GM12892 (cell line): ENCODE measurements around the gene CADM4. TPM values are rescaled to one million over a fixed set of nuclear protein-coding genes. Genes with fewer than 3 reads are reported as not detected.
"Not testable (repeated sequence)": the region's sequence is repeated elsewhere in the genome, so short reads cannot be mapped to it uniquely, and the experiment has no call there.

Experiments
- DNase-seq: peaks from one replicate; pipeline ENCODE4 v3.0.0; 2011; ENCODE audit not compliant: insufficient read length
- FAIRE-seq: peaks from 2 replicates; lab custom pipeline; 2011; peaks lifted over from hg19 to GRCh38; lab: Jason Lieb, UNC
- POLR2A ChIP-seq: IDR thresholded peaks from 2 replicates; pipeline ENCODE4 v1.6.1; 2011; ENCODE audit warnings: low read depth, low read length, control low read depth
- POLR2AphosphoS5 ChIP-seq: IDR thresholded peaks from 2 replicates; pipeline ENCODE4 v1.6.1; 2011; ENCODE audit warnings: low read depth, low read length, control low read depth
- TAF1 ChIP-seq: IDR thresholded peaks from 2 replicates; pipeline ENCODE4 v1.6.1; 2011; ENCODE audit warnings: low read depth, mild to moderate bottlenecking, control low read depth, low read length, borderline replicate concordance
- polyA plus RNA-seq: library from polyadenylated mRNA; unstranded; fragments of >200 nt; gene quantifications from one replicate; pipeline ENCODE4 v1.2.1, GENCODE V29; 2012; ENCODE audit warnings: missing spikeins, inconsistent platforms; ENCODE audit not compliant: missing spikeins

CADM4 gene, protein sequence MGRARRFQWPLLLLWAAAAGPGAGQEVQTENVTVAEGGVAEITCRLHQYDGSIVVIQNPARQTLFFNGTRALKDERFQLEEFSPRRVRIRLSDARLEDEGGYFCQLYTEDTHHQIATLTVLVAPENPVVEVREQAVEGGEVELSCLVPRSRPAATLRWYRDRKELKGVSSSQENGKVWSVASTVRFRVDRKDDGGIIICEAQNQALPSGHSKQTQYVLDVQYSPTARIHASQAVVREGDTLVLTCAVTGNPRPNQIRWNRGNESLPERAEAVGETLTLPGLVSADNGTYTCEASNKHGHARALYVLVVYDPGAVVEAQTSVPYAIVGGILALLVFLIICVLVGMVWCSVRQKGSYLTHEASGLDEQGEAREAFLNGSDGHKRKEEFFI
- polyA plus RNA-seq: not detected

DNA sequence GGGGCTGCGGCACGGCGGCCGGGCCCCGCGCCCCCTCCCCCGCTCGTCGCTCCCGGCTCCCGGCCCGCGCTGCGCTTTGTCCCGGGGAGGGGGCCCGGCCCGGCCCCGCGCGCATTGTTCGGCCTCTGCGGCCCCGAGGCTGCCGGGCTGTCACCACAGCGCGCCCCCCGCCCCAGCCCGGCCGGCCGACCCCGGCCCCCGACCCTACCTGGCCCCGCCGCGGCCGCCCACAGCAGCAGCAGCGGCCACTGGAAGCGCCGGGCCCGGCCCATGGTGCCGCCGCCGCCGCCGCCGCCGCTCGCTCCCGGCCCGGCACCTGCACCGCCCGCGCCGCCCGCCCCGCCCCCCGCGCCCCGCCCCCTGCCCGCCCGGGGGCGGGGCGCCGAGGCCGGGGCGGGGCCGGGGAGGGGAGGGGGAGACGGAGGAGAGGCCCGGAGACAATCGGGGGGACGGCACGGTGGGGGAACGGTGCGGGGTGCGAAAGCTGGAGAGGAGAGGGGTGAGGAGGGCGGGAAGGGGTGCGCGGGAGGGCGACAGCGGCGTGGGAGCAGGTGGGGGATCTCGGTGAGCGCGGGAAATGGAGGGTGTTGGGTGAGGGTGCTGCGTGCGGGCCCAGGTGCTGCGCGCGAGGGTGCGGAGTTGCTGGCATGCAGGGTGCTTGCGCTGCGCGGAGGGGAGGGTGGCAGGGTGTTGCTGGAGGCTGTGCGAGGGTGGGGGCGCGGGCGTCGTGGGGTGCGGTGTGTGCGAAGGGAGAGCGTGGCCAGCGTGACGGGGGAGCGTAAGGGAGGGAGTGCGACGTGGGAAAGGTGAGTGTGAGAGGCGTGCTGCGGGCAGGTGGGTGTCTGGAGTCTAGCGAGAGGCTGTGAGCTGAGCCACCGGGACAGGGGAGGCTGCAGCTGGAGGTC, at the start of gene CADM4:
TSS of gene CADM4 (minus strand) at position 332 of the 905 bp plus-strand sequence. CDS start at position 272, 60 bp downstream.
- TF ChIP-seq POLR2A (no peak), POLR2AphosphoS5 (no peak), TAF1 (no peak)
- no peak for FAIRE-seq
- DNase-seq: no peak

DNA sequence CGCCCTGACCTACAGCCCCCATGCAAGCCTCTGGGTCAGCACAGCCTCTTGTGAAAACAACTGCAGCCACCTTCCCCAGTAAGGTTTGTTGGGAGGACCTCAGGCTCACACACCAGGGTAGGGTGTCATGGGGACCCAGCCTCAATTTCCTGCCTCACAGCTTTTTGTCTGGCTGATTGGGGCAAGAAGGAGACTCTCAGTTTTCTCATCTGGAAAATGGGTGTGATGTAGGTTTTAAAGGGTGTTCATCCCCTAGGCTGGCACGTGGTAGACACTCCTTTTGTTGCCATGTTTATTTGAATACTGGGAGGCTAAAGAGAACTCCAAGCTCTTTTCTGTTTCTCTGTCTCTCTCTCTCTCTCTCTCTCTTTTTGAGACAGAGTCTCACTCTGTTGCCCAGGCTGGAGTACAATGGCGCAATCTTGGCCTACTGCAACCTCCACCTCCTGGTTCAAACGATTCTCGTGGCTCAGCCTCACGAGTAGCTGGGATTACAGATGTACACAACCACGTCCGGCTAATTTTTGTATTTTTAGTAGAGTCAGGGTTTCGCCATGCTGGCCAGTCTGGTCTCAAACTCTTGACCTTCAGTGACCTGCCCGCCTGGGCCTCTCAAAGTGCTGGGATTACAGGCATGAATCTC, 48.5 kb upstream of the CADM4 start:
- TF ChIP-seq POLR2AphosphoS5 (no peak), POLR2A (no peak), TAF1 (no peak)
- DNase-seq (no peak), FAIRE-seq (no peak)

DNA sequence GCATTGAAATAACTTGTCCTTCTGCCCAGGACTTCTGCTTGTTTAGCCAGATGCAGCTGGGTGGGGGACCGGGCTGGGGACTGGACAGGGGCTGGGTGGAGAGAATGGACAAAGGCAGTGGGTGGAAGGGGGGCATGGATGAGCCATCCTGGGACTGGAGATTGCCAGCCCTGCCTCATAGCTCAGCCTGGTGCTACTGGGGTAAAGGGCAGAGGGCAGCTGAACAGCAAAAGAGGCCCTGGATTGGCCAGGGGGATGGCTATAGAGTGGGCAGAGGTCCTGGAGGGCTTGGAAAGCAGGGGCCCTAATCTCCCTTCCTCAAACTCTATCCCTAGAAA, 48.0 kb upstream of the CADM4 start:
- DNase-seq: no peak
- TF ChIP-seq POLR2AphosphoS5: no peak
- no peak for TF ChIP-seq TAF1
- no peak for TF ChIP-seq POLR2A
- FAIRE-seq: no peak

DNA sequence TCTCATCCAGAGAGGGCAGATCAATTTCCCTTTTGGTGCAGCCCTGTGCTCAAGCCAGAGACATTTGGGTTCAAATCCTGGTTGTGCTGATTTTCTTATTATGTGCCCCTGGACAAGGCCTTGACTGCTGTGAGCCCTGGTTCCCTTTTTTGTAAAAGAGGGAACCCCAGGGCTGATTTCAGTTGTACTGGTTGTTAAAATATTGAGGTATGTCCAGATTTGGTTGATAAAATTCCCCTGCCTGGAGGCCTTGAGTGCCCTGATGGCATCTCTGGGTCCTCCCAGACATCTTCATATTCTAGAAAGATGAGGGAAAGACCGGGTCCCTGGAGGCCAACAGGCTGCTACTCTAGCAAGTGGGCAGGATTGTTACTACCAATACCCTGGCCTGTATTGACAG, 44.7 kb upstream of the CADM4 start:
- TF ChIP-seq POLR2AphosphoS5: no peak
- no peak for TF ChIP-seq TAF1
- TF ChIP-seq POLR2A: no peak
- no peak for DNase-seq
- FAIRE-seq: no peak

DNA sequence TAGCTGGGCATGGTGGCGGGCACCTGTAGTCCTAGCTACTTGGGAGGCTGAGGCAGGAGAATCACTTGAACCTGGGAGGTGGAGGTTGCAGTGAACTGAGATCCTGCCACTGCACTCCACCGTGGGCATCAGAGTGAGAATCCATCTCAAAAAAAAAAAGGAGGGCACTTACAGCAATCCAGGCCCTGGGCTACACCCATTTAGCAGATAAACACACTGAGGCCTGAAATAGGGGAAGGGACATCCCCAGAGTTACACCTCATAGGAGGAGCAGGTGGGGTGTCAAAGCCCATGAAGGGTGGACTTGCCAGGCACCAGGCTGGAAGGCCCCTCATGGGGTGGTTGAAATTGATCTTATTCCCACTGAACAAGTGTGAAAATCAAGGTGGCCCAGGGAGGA, 44.3 kb upstream of the CADM4 start:
- DNase-seq (no peak), FAIRE-seq (no peak)
- no peak for TF ChIP-seq POLR2AphosphoS5
- no peak for TF ChIP-seq POLR2A
- TF ChIP-seq TAF1: no peak

DNA sequence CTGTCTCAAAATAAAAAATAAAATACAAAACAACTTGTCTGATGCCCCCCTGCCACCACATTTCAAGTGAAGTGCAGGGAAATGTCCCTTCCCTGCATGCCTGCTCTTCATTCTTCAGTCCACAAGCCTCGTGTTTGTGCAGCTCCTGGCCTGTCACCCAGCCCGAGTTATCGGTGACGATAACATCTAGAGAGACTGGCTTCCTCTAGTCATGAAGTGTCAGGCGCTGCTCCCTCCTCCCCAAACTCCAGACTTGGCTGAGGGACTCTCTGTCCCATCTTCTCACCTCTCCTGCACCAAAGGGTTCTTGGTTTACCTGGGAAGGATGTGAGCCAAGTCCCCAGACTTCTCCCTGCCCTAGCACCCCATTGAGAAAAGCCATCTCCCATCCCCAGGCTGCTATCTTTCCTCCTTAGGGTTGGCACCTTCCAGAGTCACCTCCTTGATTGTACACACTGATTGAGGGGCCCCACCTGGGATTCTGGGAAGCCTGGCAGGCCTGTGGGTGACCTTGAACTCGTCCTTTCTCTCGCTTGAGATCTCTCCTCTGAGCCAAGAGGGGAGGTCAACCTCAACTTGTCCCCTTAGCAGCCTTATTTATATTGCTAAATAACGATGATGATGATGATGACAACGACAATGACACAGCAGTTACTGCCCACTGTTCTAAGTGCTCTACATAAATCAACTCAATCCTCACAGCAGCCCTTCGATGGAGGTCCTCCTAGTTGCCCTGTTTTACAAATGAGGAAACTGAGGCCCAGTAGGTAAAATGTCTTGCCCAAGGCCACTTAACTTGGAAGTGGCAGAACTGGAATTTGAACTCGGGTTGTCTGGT, 43.4 kb upstream of the CADM4 start:
- no peak for FAIRE-seq
- TF ChIP-seq POLR2A (no peak), POLR2AphosphoS5 (no peak), TAF1 (no peak)
- no peak for DNase-seq

DNA sequence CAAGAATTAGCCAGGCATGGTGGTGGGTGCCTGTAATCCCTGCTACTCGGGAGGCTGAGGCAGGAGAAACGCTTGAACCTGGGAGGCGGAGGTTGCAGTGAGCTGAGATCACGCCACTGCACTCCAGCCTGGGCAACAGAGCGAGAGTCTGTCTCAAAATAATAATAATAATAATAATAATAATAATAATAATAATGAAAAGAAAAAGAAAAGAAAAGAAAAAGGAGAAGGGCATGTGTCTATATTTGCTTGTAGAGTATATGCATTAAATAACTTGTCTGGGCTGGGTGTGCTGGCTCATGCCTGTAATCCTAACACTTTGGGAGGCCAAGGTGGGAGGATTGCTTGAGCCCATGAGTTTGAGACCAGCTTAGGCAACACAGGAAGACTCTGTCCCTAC, 42.6 kb upstream of the CADM4 start:
- not testable (repeated sequence) for DNase-seq, FAIRE-seq

DNA sequence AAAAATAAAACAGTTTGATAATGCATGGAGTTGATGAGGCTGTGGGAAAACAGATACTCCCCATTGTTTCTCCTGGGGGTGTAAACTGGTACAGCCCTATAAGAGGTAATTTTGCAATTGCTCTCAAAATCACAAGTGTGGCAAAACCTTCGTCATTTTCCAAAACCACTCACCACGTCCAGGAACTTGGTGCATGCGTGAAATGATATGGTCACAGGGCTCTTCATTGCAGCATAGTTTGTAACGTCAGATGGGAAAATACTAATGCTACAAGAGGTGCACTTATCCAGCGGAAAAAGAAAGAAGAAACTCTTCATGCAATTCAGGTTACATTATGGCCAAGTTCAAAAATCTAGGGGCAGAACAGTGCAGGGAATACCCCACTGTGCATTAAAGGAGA, 42.2 kb upstream of the CADM4 start:
- TF ChIP-seq POLR2A: no peak
- TF ChIP-seq TAF1: no peak
- TF ChIP-seq POLR2AphosphoS5: no peak
- FAIRE-seq (no peak), DNase-seq (no peak)

DNA sequence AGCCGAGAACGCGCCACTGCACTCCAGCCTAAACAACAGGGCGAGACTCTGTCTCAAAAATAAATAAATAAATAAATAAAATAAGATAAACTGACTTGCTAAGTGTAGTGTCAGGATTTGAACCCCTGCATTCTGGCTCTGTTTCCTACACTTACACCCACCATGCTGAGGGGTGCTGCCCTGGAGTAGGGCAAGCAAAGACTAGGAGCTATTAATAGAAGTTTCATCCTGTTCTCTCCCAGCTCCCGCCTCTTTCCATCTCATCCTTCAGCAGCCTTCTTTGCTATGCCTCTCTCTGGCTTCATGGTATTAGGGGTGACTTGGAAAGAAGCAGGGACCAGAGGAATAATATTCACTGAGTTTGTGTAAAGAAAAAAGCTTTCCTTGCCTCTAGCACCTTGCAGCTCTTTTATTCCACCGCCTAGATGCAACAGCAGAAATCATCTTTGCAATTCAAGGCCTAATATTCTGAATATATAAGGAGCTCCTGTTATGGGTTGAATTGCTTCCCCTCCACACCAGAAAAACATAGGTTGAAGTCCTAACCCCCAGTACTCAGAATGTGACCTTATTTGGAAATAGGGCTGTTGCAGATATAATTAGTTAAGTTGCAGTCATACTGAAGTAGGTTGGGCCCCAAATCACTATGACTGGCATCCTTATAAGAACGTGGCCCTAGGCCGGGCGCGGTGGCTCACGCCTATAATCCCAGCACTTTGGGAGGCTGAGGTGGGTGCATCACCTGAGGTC, 39.0 kb upstream of the CADM4 start:
- FAIRE-seq (no peak), DNase-seq (no peak)
- TF ChIP-seq POLR2AphosphoS5 (no peak), POLR2A (no peak), TAF1 (no peak)

DNA sequence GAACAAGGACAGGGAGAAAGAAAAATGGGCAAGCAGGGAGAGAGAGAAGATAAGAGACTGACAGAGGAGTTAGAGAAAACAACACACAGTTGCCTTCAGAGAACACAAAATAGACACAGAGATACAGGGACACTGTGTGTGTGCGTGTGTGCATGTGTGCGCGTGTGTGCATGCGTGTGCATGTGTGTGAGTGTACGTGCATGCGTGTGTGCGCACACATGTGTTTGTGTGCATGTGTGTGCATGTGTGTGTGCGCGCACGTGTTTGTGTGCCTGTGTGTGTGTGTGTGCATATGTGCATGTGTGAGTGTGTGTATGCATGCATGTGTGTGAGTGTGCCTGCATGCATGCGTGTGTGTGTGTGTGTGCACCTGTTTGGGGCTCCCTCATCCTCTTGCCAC, 36.3 kb upstream of the CADM4 start:
- no peak for DNase-seq
- TF ChIP-seq POLR2AphosphoS5: no peak
- no peak for TF ChIP-seq POLR2A
- no peak for TF ChIP-seq TAF1
- no peak for FAIRE-seq
